Measurements from ENCODE around the gene SPCS1. TPM values are rescaled to one million over a fixed set of nuclear protein-coding genes. Genes with fewer than 3 reads are reported as not detected.
"Not testable (repeated sequence)": the region's sequence is repeated elsewhere in the genome, so short reads cannot be mapped to it uniquely, and the experiment has no call there.

Gene SPCS1
- total RNA-seq, 1 experiment from 2014 or later: 93.2 TPM

DNA sequence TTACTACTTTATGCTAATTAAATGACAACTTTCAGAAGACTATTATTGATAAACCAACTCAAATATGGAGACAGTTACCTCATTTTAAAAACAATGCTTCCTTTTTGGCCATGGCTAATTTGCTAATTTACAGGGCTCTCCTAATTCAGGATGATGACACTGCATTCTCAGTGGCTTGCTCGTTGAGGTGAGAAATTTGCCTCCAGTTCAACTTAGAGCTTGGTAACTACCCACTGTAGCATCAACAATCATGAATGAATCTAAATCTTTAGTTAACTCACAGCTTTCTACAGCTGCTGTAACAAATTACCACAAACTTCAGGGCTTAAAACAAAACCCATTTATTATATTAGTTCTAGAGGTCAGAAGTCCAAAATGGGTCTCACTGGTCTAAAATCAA is 34.2 kb upstream of the SPCS1 start:
- CTCF ChIA-PET: no interaction called here

DNA sequence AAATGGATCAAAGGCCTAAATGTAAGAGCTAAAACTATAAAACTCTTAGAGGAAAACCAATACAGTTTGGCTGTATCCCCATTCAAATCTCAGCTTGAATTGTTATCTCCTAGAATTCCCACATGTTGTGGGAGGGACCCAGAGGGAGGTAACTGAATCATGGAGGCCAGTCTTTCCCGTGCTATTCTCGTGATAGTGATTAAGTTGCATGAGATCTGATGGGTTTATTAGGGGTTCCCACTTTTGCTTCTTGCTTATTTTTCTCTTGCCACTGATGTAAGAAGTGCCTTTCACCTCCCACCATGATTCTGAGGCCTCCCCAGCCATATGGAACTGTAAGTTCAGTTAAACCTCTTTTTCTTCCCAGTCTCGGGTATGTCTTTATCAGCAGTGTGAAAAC is 29.7 kb upstream of the SPCS1 start:
- in situ Hi-C loops (cut with HindIII; ENCODE audit: low pct_unique_long_range_greater_than_20kb, low sequenced_read_pairs); H3K27me3 ChIP-seq (ENCODE audit: control insufficient read depth, insufficient read depth, low read length); POLR2A ChIA-PET; H3K4me1 ChIP-seq (ENCODE audit: control insufficient read depth, insufficient read depth, low read length); DNase-seq (ENCODE audit: low read depth, low spot score); CTCF ChIA-PET; ATAC-seq; intact Hi-C loops (cut with micrococcal nuclease; ENCODE audit: unreplicated experiment); H3K36me3 ChIP-seq (ENCODE audit: control insufficient read depth, insufficient read depth, low read length); H3K9me3 ChIP-seq (ENCODE audit: control insufficient read depth, insufficient read depth, low read depth, low read length); BruUV-seq (replicated peaks); H3K4me3 ChIP-seq (ENCODE audit: low read depth in 2 of 2, low read length in 2 of 2); H3K27ac ChIP-seq (ENCODE audit: low read length): not testable (repeated sequence)

More for the DNA sequence above, 34.2 kb upstream of the SPCS1 start:
- POLR2A ChIA-PET: interaction anchor here (0.6 kb wide), 1 partner anchor 10 kb away, joined by 6 read pairs; no protein-coding TSS in a partner anchor
- ATAC-seq (no peak), DNase-seq (ENCODE audit: low read depth, low spot score) (no peak)
- intact Hi-C loops (cut with micrococcal nuclease; ENCODE audit: unreplicated experiment): no loop called here
- H3K27me3 ChIP-seq (ENCODE audit: control insufficient read depth, insufficient read depth, low read length): no peaks in the 10 kb centered on the region
- in situ Hi-C loops (cut with HindIII; ENCODE audit: low pct_unique_long_range_greater_than_20kb, low sequenced_read_pairs): no loop called here
- peaks cover 6% of the 10 kb centered on the region; the same call in 1 of the 2 replicates for H3K36me3 ChIP-seq (ENCODE audit: control insufficient read depth, insufficient read depth, low read length)
- no peak overlapping the region for H3K4me3 ChIP-seq (ENCODE audit: low read depth in 2 of 2, low read length in 2 of 2)
- H3K9me3 ChIP-seq (ENCODE audit: control insufficient read depth, insufficient read depth, low read depth, low read length): no peaks in the 10 kb centered on the region
- H3K27ac ChIP-seq (ENCODE audit: low read length): peak overlapping the region; percentile 80
- TF ChIP-seq, protein P1, sequence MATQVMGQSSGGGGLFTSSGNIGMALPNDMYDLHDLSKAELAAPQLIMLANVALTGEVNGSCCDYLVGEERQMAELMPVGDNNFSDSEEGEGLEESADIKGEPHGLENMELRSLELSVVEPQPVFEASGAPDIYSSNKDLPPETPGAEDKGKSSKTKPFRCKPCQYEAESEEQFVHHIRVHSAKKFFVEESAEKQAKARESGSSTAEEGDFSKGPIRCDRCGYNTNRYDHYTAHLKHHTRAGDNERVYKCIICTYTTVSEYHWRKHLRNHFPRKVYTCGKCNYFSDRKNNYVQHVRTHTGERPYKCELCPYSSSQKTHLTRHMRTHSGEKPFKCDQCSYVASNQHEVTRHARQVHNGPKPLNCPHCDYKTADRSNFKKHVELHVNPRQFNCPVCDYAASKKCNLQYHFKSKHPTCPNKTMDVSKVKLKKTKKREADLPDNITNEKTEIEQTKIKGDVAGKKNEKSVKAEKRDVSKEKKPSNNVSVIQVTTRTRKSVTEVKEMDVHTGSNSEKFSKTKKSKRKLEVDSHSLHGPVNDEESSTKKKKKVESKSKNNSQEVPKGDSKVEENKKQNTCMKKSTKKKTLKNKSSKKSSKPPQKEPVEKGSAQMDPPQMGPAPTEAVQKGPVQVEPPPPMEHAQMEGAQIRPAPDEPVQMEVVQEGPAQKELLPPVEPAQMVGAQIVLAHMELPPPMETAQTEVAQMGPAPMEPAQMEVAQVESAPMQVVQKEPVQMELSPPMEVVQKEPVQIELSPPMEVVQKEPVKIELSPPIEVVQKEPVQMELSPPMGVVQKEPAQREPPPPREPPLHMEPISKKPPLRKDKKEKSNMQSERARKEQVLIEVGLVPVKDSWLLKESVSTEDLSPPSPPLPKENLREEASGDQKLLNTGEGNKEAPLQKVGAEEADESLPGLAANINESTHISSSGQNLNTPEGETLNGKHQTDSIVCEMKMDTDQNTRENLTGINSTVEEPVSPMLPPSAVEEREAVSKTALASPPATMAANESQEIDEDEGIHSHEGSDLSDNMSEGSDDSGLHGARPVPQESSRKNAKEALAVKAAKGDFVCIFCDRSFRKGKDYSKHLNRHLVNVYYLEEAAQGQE (IDR thresholded peaks at IDR 0.05; ENCODE audit: insufficient read depth in 1 of 2, low read depth in 2 of 2, low read length in 1 of 2): no peak
- no peak for TF ChIP-seq POLR2AphosphoS5 (IDR thresholded peaks at IDR 0.05; ENCODE audit: low read depth, low read length)
- TF ChIP-seq SIN3A (IDR thresholded peaks at IDR 0.05; ENCODE audit: borderline replicate concordance, insufficient read depth, low read depth, low read length): no peak
- TF ChIP-seq, protein P2, sequence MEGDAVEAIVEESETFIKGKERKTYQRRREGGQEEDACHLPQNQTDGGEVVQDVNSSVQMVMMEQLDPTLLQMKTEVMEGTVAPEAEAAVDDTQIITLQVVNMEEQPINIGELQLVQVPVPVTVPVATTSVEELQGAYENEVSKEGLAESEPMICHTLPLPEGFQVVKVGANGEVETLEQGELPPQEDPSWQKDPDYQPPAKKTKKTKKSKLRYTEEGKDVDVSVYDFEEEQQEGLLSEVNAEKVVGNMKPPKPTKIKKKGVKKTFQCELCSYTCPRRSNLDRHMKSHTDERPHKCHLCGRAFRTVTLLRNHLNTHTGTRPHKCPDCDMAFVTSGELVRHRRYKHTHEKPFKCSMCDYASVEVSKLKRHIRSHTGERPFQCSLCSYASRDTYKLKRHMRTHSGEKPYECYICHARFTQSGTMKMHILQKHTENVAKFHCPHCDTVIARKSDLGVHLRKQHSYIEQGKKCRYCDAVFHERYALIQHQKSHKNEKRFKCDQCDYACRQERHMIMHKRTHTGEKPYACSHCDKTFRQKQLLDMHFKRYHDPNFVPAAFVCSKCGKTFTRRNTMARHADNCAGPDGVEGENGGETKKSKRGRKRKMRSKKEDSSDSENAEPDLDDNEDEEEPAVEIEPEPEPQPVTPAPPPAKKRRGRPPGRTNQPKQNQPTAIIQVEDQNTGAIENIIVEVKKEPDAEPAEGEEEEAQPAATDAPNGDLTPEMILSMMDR (IDR thresholded peaks at IDR 0.05): no peak
- no peak for TF ChIP-seq TCF7L2 (IDR thresholded peaks at IDR 0.05; ENCODE audit: low read depth, low read length)
- H3K4me1 ChIP-seq (ENCODE audit: control insufficient read depth, insufficient read depth, low read length): peaks cover 25% of the 10 kb centered on the region
- no TSS peak for BruUV-seq (replicated peaks)

DNA sequence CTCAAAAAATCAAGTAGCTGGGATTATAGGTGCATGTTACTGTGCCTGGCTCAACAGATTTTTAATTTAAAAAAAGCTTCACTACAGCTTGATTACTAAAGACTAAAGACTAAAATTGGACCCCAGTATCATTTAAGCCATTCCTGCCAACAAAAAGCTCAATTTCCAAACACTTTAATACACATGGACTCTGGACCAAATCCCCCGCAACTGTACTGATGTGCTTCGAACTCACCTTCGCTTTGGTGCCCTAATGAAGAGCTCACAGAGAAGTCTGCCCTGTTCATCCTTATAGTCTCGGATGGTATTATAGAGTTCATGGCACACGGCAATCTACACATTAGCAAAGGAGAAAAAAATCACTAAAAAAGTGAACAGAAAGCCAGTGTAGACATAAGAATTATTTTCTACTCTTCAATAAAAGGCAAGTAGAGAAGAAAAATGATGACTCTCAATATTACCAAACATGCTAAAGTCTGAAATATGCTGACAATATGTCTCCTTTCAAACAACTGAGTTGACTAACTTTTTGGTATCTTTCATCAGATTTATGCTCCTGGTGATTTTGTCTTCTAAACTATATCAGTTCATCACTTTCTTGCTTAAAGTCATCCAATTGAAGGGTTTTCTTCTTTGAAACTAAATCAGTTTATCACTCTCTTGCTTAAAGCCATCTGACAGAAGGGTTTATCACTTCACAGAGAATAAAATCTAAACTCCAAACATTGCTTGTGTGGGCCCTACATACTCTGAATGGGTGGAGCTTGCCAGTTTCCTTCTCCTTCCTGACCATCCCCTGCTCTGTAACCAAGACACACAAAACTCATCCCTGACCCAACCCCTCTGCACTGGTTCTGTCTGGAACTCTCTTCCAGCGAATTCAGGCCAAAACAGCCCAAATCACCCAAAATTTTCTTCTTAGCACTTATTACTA is 27.4 kb upstream of the SPCS1 start:
- Histone ChIP-seq H3K4me1 (ENCODE audit: control insufficient read depth, insufficient read depth, low read length) (peaks cover 11% of the 10 kb centered on the region), H3K27me3 (ENCODE audit: control insufficient read depth, insufficient read depth, low read length) (no peaks in the 10 kb centered on the region), H3K9me3 (ENCODE audit: control insufficient read depth, insufficient read depth, low read depth, low read length) (no peaks in the 10 kb centered on the region), H3K27ac (ENCODE audit: low read length) (no peak overlapping the region), H3K4me3 (ENCODE audit: low read depth in 2 of 2, low read length in 2 of 2) (no peak overlapping the region), H3K36me3 (ENCODE audit: control insufficient read depth, insufficient read depth, low read length) (peaks cover 3% of the 10 kb centered on the region)
- TF ChIP-seq, protein P2 (IDR thresholded peaks at IDR 0.05): no peak
- no peak for TF ChIP-seq SIN3A (IDR thresholded peaks at IDR 0.05; ENCODE audit: borderline replicate concordance, insufficient read depth, low read depth, low read length)
- TF ChIP-seq, protein P1 (IDR thresholded peaks at IDR 0.05; ENCODE audit: insufficient read depth in 1 of 2, low read depth in 2 of 2, low read length in 1 of 2): no peak
- TF ChIP-seq TCF7L2 (IDR thresholded peaks at IDR 0.05; ENCODE audit: low read depth, low read length): no peak
- TF ChIP-seq POLR2AphosphoS5 (IDR thresholded peaks at IDR 0.05; ENCODE audit: low read depth, low read length): no peak
- no TSS peak for BruUV-seq (replicated peaks)
- DNase-seq (ENCODE audit: low read depth, low spot score) (no peak), ATAC-seq (no peak)
- POLR2A ChIA-PET: interaction anchor here (0.8 kb wide), 1 partner anchor 12 kb away, joined by 3 read pairs; no protein-coding TSS in a partner anchor
- intact Hi-C loops (cut with micrococcal nuclease; ENCODE audit: unreplicated experiment): no loop called here
- CTCF ChIA-PET: no interaction called here
- in situ Hi-C loops (cut with HindIII; ENCODE audit: low pct_unique_long_range_greater_than_20kb, low sequenced_read_pairs): no loop called here
